ENCODE results near the gene LYSET.
"Not testable (repeated sequence)": the region's sequence is repeated elsewhere in the genome, so short reads cannot be mapped to it uniquely, and the experiment has no call there.

Gene LYSET, protein sequence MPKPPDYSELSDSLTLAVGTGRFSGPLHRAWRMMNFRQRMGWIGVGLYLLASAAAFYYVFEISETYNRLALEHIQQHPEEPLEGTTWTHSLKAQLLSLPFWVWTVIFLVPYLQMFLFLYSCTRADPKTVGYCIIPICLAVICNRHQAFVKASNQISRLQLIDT

DNA sequence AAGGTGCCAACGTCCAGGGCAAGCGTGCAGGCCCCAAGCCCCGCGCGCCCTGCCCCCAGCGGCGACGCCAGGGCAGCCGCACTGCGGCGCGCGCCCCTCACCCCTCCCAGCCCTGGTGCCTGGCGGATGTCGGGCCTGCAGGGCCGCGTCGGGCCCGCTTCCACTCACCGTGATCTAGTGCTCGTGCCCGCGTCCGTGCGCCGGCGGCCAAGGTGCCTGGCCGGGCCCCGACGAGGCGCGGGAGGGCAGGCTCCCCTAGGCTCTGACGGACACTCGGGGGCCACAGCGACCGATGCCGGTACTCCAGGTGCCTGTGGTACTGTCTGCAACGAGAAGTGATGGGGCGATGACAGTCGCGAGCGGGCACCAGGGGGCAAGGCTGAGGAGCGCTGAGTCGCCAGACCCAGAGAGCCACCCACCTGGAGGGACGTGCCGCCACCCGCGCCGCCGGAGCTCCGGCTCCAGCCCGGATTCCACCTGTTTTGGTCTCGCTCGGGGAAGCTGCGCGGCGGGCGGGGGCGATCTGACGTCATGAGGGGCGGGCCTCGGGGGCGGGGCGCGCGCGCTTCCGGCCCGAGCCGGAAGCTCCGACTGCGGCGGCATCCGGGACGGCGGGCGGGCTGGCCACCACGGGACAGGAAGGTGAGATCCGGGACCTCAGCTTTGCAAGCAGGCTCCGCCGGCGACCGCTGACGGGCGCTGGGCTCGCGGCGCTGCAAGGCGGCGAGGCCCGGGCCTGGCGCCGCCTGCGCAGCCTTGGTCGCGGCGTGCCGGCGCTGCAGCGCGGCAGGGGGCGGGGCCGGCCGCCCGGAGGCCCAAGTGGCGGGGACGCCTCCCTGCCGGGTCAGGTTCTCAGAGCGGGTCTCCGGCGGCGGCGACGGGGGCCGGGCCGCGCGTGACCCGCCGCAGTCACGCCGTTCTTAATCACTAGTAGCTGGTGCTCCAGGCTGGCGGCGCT lies at the start of gene LYSET, which contains the start of gene MOAP1:
TSS of gene LYSET (plus strand) at position 927 of the 958 bp plus-strand sequence. CDS start 89 bp downstream, outside the sequence.
TSS of gene MOAP1 (minus strand) at position 507 of the 958 bp plus-strand sequence. CDS start 655 bp downstream, outside the sequence.
- peak; percentile 86 for DNase-seq (ENCODE audit: low read depth)

DNA sequence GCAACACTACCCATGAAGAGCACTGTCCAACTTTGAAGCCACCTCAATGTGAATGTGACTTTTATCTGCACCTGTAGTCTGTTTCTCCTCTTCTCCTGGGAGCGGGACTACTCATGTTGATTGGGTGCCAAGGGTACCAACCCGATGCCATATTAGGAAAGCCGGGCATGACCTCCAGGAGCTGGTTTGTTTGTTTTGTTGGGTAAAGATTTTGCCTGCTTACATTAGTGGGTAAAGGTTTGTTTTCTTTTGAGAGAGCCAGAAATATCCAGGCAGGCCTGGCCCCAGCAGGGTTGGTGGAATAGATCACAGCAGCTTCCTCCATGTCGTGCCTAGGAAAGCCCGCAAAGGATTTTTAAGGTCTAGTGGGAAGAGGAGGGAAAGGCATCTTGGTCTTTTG lies 49.7 kb upstream of the LYSET start:
- no peak for DNase-seq (ENCODE audit: low read depth)

DNA sequence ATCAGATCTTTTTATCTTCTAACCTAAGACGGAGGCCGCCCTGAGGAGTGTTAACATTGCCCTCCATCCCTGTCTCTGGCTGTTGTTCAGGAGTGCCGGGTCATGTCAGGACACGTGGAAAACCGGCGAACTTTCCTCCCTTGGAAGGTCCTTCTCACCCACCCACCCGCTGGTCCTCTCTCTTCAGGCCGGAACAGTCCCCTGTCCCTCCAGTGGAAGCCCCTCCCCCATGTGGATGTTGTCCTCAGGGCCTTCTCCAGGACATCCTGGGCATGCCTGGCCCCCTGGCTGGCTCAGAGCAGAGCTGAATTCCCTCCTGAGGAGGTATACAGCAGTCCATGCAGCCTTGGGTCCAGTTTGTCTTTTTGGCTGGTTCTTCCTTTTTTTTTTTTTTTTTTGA lies 49.1 kb upstream of the LYSET start:
- no peak for DNase-seq (ENCODE audit: low read depth)

DNA sequence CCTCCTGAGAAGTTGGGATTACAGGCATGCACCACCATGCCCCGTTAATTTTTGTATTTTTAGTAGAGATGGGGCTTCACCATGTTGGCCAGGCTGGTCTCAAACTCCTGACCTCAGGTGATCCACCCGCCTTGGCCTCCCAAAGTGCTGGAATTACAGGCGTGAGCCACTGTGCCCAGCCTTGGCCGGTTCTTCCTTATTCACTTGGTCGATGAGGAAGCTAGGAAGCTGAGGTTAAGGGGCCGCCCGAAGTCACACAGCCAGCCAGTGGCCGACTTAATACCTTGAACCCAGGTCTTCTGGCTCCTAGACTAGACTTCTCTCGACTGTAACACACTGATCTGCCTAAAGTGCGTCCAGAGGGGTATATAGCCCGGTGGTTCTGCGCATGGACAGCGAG lies 48.6 kb upstream of the LYSET start:
- not testable (repeated sequence) for DNase-seq (ENCODE audit: low read depth)

DNA sequence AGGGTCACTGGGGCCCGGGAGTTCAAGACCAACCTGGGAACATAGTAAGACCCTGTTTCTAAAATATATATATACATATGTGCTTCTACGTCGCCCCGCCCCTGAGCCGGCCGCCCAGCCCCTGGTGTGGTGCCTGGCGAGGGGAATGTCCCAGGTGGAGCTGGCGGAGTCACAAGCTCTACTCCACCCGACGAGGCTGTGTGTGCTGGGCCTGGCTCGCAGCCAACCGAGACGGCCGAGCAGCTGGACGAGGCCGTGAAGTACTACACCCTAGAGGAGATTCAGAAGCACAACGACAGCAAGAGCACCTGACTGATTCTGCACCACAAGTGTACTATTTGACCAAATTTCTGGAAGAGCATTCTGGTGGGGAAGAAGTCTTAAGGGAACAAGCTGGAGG lies 47.3 kb upstream of the LYSET start:
- no peak for DNase-seq (ENCODE audit: low read depth)

DNA sequence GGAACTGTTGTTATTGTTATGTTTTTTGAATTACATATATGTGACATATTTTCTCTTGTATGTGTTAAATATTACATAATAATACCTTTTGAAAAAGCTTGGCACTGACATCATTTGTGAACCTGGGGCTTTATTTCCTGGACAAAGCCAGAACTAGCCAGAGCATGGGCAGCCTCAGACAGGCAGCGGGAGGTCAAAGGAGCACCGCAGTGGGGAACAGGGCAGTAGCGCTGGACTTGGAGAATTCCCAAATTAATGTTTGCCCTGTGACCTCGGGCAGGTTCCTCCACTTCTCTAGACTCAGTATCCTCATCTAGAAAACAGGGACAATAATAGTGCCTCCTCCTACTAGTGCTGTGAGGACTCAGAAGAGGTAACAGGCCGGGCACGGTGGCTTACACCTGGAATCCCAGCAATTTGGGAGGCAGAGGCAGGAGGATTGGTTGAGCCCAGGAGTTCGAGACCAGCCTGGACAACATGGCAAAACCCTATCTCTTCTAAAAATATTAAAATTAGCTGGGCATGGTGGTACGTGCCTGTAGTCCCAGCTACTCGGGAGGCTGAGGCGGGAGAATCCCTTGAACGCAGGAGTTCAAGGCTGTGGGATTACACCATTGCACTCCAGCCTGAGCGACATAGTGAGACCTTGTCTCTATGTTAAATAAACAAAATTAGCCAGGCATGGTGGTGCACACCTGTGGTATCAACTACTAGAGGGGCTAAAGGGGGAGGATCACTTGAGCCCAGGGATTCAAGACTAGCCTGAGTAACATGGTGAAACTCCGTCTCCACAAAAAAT lies 42.1 kb upstream of the LYSET start:
- no peak for DNase-seq (ENCODE audit: low read depth)

DNA sequence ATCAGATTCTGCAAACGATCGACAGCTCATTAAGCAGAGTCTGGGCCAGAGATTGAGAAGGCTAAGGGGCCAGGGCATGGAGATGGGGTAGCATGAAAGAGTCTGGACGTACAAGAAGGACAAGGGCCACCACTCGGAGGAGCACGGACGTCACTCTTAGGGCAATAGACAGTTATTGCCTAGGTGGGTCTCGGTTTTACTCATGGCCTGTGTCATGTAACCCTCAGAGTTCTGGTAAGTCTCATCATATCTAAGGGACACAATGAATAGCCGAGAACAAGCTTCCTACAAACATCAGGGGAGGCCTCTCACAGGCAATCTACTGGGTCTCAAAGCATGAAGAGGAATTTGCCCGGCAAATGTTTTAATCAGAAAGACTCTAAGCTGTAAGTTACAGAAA lies 39.0 kb upstream of the LYSET start:
- DNase-seq (ENCODE audit: low read depth) = no peak

DNA sequence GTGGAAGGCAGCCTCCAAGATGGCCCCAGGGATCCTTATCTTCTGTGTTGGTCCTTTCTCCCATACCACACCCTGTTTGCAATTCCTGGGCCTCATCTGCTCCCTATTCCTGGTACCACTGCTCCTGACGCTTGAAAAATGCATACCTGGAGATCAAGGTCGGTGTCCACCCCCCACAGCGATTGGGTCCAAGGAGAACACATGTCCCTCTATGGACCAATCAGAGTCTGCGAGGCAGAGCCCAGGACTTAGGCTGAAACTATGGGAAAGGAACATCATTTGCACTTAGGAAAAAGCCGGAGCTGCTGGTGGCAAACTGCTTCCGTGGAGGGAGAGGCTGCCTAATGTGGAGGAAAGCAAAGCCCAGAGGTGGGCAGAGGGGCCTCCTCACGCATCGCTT lies 36.1 kb upstream of the LYSET start:
- DNase-seq (ENCODE audit: low read depth) = no peak

DNA sequence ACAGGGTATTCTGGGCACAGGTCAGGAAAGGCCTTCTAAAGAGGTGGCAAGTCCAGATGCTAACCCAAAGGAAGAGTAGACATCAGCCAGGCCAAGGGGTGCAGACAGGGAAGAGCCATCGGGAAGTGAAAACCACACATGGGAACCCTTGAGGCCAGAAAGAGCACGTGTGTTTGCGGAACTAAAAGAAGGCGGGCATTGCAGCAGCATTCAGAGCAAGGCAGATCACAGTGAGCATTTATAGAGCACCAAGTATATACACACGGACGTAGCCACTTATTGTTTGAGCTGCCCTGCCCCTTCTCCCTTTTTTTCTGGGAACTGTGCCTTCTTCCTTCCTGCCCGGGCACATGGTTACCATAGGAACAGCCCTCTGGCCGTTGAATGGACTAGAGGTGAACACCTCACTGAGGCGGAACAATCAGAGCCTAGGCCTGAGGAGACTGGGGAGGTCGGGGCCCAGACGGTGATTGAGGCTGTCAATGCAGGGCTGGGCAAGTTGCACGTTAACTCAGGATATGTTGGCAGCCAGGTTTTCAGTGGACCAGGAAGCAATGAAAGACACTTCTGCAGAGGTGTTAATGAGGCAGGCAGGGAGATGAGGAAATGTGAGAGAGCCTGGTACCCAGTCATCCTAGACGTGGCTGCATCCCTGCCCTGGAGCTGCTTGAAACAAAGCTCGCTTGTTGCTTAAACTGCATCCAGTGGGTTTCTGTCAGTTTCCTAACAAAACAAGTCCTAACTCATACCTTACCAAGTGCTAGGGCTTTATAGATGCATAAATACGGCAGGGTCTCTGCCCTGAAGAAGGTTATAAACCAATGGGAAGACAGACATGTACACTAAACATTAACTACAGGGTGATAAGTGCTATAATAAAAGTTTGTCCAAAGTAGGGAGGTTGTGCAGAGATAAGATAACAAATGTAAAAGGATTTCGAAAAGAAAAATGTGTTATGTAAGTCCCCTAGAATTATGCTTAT lies 34.6 kb upstream of the LYSET start:
- DNase-seq (ENCODE audit: low read depth) = no peak

DNA sequence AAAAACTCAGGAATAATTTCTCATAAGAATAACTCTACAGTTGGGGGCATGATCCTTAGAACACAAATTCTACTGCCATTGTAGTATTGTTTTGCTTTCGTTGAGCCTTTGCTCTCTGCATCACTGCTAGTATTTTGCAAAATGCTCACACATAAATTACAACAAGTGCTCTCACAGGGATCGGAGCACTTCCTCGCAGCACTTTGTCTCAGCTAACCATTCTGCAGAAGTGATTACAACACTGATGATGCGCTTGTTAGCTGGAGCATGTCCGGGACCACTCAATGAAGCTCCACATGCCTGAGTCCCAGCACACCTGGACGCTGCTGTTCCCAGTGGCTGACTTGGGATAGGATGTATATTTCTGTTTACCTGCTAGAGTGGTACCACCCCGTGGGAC lies 32.0 kb upstream of the LYSET start:
- no peak for DNase-seq (ENCODE audit: low read depth)

DNA sequence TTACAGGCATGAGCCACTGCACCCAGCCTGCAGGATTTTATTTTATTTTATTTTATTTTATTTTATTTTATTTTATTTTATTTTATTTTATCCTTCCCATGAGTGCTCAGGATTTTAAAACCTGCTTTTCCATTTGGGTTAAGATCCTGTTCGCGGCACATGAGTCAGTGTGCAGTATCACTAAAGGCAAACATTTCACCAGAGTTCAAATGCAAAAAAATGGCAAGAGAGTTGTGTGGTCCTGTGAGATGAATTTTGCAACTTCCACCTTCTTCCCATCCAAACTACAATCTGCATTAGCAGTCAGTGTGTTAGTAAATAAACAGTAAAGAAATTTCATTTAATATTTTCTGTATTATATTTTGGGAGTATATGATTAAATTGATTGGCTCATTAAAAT lies 29.4 kb upstream of the LYSET start:
- no peak for DNase-seq (ENCODE audit: low read depth)

DNA sequence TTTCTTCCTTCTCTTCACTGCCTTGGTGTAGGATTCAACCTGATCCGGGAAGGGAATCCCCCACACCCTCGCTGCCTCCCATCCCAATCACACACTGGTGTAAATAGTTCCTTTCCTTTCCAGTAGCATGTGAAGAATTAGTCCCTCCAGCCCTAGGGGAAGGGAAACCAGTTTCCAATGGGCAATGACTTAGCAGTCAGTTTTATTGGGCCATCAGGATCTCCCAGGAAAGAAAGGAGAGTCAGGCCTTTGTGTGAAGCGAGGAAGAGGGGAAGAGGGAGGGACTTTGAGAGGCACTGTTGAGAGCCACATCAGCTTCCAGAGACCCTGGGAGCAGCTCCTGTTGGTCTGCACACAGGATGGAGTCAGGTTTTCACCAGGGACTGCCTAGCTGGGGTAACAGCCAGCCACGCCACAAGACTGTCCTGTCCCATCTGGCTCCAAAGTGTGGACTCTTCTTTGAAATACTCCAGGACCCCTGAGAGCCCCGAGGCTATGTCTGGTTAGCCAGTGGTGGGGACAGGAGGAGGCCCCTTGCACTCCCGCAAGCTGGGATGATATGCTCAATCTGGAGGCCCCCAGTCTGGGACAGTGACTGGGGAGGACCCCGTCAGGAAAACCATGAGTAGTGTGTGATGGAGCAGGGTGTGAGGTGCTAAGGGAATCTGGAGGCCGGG lies 28.3 kb upstream of the LYSET start:
- DNase-seq (ENCODE audit: low read depth) = no peak

DNA sequence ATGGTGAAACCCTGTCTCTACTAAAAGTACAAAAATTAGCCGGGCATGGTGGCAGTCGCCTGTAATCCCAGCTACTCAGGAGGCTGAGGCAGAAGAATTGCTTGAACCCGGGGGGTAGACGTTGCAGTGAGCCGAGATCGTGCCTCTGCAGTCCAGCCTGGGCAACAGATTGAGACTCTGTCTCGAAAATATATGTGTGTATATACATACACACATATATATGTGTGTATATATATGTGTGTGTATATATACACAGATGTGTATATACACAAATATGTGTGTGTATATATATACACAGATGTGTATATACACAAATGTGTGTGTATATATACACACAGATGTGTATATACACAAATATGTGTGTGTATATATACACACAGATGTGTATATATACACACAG lies 26.8 kb upstream of the LYSET start:
- not testable (repeated sequence) for DNase-seq (ENCODE audit: low read depth)

DNA sequence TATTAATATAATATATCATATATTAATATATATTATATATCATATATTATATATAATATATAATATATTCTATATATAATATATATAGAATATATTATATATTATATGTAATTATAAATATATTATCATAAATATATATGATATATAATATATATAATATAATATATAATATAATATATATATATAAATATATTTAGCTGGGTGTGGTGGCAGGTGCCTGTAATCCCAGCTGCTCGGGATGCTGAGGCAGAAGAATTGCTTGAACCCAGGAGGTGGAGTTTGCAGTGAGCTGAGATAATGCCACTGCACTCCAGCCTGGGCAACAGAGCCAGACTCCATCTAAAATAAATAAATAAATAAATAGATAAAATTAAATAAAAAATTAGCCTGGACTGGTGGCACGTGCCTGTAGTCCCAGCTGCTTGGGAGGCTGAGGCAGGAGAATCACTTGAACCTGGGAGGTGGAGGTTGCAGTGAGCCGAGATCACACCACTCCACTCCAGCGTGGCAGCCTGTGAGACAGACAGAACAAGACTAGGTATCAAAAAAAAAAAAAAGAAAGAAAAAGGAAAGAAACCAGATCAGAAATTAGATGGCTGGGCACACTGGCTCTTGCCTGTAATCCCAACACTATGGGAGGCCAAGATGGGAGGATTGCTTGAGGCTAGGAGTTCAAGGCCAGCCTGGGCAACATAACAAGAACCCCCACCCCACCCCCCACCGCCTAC lies 25.3 kb upstream of the LYSET start:
- DNase-seq (ENCODE audit: low read depth) = not testable (repeated sequence)

DNA sequence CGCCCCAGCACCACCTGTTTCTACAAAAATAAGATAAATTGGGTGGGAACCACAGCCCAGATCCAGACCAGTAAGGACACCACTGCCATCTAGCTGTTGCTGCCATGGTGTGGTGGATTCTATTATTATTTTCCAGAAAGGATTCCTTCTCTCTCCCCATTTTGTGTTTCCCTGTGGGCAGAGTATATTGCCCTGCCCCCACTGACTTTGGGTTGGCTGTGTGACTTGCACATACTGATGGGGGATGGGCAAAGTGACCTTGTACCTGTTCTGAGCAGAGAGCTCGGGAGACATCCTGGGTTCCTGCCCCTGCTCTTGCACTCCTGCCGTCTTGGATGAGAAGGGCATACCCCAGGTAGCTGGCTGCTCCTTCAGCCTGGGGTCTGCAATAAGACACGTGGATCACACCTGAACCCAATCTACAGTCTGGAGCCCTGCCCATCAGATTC lies 24.7 kb upstream of the LYSET start:
- no peak for DNase-seq (ENCODE audit: low read depth)

DNA sequence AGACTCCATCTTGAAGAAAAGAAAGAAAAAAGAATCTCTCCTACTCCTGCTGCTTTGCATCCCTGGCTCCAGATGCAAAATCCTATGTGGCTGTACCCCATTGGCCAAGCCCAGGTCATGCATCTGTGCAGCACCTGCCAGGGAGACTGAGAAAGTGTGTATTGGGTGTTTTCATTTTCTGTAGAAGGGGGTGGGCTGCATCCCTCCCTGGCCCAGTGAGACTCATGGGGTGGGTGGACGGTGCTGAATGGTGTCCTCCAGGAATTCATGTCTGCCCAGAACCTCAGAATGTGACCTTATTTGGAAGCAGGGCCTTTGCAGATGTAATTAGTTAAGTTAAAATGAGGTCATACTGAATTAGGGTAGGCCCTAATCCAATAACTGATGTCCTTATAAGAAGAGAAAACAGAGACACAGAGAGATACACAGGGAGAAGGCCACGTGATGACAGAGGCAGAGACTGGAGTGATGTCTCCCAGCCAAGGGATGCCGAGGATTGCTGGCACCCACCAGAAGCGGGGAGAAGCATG lies 23.6 kb upstream of the LYSET start:
- no peak for DNase-seq (ENCODE audit: low read depth)

DNA sequence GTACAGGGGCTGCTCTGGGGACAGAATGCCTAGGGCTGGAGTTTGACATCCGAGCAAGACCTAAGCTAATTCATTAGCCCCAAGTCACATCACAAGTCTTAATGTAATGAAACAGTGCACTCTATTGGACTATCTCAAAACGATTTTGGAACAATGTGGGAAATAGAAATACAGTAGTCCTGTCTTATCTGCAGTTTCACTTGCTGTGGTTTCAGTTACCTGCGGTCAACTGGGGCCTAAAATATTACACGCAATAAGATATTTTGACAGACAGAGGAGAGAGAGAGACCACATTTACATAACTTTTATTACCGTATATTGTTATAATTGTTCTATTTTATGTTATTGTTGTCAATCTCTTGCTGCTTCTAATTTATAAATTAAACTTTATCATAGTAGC lies 21.6 kb upstream of the LYSET start:
- DNase-seq (ENCODE audit: low read depth) = no peak

DNA sequence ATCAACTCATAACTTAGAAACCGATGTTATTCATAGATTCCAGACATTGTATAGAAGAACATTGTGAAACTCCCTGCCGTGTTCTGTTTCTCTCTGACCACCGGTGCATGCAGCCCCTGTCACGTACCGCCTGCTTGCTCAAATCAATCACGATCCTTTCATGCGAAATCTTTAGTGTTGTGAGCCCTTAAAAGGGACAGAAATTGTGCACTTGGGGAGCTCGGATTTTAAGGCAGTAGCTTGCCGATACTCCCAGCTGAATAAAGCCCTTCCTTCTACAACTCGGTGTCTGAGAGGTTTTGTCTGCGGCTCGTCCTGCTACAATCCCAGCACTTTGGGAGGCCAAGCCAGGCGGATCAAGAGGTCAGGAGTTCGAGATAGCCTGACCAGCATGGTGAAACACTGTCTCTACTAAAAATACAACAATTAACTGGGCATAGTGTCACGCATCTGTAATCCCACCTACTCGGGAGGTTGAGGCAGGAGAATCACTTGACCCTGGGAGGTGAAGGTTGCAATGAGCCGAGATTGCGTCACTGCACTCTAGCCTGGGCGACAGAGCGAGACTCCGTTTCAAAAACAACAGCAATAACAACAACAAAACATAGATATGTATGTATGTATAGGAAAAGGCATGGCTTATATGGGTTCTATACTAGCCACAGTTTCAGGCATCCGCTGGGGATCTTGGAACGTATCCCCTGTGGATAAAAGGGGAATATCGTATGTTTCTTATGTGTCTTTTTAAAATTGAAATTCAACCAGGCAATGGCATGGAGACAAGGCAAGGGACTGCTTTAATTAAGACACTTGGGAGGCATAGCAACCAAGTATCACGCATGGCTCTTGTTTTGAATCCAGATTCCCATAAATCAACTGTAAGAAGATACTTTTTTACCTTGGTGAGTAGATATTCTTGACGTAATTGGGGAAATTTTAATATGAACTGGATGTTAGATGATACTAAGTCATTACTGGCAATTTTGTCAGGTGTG lies 19.5 kb upstream of the LYSET start:
- DNase-seq (ENCODE audit: low read depth) = not testable (repeated sequence)
